Liver (tissue), 9 donors: Measurements from ENCODE around the gene IRS1. TPM values are rescaled to one million over a fixed set of nuclear protein-coding genes. Genes with fewer than 3 reads are reported as not detected.
A peak's percentile ranks its signal among the peaks of the same experiment; 100 is the strongest.

ENCODE experiments used
- DNase-seq: peaks from one replicate; pipeline ENCODE4 v3.0.0-alpha.2; 2017; ENCODE audit warnings: low spot score
- H3K27ac ChIP-seq, 2 donors: one replicate each; pipeline ENCODE4 v1.7.0; 2013; ENCODE audit warnings: inconsistent platforms in 2 of 2, low read length in 2 of 2, control low read depth in 1 of 2, low read depth in 1 of 2, mild to moderate bottlenecking in 1 of 2
- H3K27me3 ChIP-seq, 4 donors: one replicate each; pipeline versions ENCODE4 v1.6.1 to v1.7.0; 2013; ENCODE audit warnings: low read length in 3 of 4, inconsistent platforms in 1 of 4, mild to moderate bottlenecking in 1 of 4, moderate library complexity in 1 of 4; ENCODE audit not compliant: control insufficient read depth in 4 of 4, insufficient read depth in 4 of 4
- H3K36me3 ChIP-seq, 4 donors: one replicate each; pipeline versions ENCODE4 v1.6.1 to v1.7.0; 2013; ENCODE audit warnings: low read length in 3 of 4, mild to moderate bottlenecking in 3 of 4, low read depth in 1 of 4, moderate library complexity in 1 of 4; ENCODE audit not compliant: control insufficient read depth in 4 of 4, insufficient read depth in 3 of 4
- H3K4me1 ChIP-seq, 4 donors: one replicate each; pipeline versions ENCODE4 v1.6.1 to v1.7.0; 2013; ENCODE audit warnings: low read length in 3 of 4, mild to moderate bottlenecking in 3 of 4, moderate library complexity in 1 of 4; ENCODE audit not compliant: control insufficient read depth in 4 of 4, insufficient read depth in 4 of 4
- H3K4me3 ChIP-seq, 3 donors: one replicate each; pipeline versions ENCODE4 v1.6.1 to v1.7.0; 2013; ENCODE audit warnings: low read length in 3 of 3, control low read depth in 1 of 3, low read depth in 1 of 3, mild to moderate bottlenecking in 1 of 3
- H3K9ac ChIP-seq, 2 donors: one replicate each; pipeline ENCODE4 v1.7.0; 2013; ENCODE audit warnings: low read length in 2 of 2, mild to moderate bottlenecking in 2 of 2, moderate library complexity in 2 of 2, control low read depth in 1 of 2, low read depth in 1 of 2
- H3K9me3 ChIP-seq, 4 donors: one replicate each; pipeline versions ENCODE4 v1.6.1 to v1.7.0; 2013; ENCODE audit warnings: low read length in 3 of 4; ENCODE audit not compliant: control insufficient read depth in 4 of 4
- ATF3 ChIP-seq: IDR thresholded peaks from 2 replicates; pipeline ENCODE4 v1.6.1; 2016; ENCODE audit warnings: antibody characterized with exemption
- EGR1 ChIP-seq, 2 donors: IDR thresholded peaks; 2 replicates each; pipeline ENCODE4 v1.6.1; 2016 to 2018; ENCODE audit warnings: antibody characterized with exemption in 2 of 2, low read depth in 2 of 2
- FOXA2 ChIP-seq: IDR thresholded peaks from 2 replicates; pipeline ENCODE4 v1.6.1; 2016; ENCODE audit warnings: antibody characterized with exemption
- GABPA ChIP-seq, 2 donors: IDR thresholded peaks in 1 of 2; conservative IDR thresholded peaks in 1 of 2; 2 replicates each; pipeline ENCODE4 v1.6.1; 2016; ENCODE audit warnings: antibody characterized with exemption in 2 of 2, mild to moderate bottlenecking in 1 of 2, moderate library complexity in 1 of 2
- HNF4A ChIP-seq, 2 donors: conservative IDR thresholded peaks; 2 replicates each; pipeline ENCODE4 v1.6.1; 2016; ENCODE audit warnings: antibody characterized with exemption in 2 of 2, mild to moderate bottlenecking in 2 of 2
- HNF4G ChIP-seq: IDR thresholded peaks from 2 replicates; pipeline ENCODE4 v1.6.1; 2016; ENCODE audit warnings: antibody characterized with exemption
- MAX ChIP-seq: IDR thresholded peaks from 2 replicates; pipeline ENCODE4 v1.6.1; 2016; ENCODE audit warnings: antibody characterized with exemption
- NR2F2 ChIP-seq: IDR thresholded peaks from 2 replicates; pipeline ENCODE4 v1.6.1; 2016; ENCODE audit warnings: antibody characterized with exemption
- RAD21 ChIP-seq, 2 donors: IDR thresholded peaks; 2 replicates each; pipeline ENCODE4 v1.6.1; 2016; ENCODE audit warnings: antibody characterized with exemption in 2 of 2, mild to moderate bottlenecking in 2 of 2
- REST ChIP-seq: IDR thresholded peaks from 2 replicates; pipeline ENCODE4 v1.6.1; 2016; ENCODE audit warnings: antibody characterized with exemption, mild to moderate bottlenecking
- RXRA ChIP-seq, 2 donors: IDR thresholded peaks; 2 replicates each; pipeline ENCODE4 v1.6.1; 2017 to 2018; ENCODE audit warnings: antibody characterized with exemption in 2 of 2, mild to moderate bottlenecking in 1 of 2
- SP1 ChIP-seq: IDR thresholded peaks from 2 replicates; pipeline ENCODE4 v1.6.1; 2018; ENCODE audit warnings: antibody characterized with exemption, mild to moderate bottlenecking
- TAF1 ChIP-seq: conservative IDR thresholded peaks from 2 replicates; pipeline ENCODE4 v1.6.1; 2016; ENCODE audit warnings: antibody characterized with exemption, mild to moderate bottlenecking
- YY1 ChIP-seq: IDR thresholded peaks from 2 replicates; pipeline ENCODE4 v1.6.1; 2016; ENCODE audit warnings: antibody characterized with exemption, mild to moderate bottlenecking
- ZBTB33 ChIP-seq: IDR thresholded peaks from 2 replicates; pipeline ENCODE4 v1.6.1; 2016; ENCODE audit warnings: antibody characterized with exemption
- WGBS: extraction: QIAGEN DNeasy Blood & Tissue Kit; methylation state at CpG from one replicate; pipeline ENCODE4 v1.1.7; 2013; 5-methylcytosine and 5-hydroxymethylcytosine counted together
- polyA plus RNA-seq, 2 donors: library from polyadenylated mRNA; stranded (reverse) in 1 of 2; unstranded in 1 of 2; fragments of 200-250 nt in 1 of 2; fragments of >200 nt in 1 of 2; fragmentation: Nextera tagmentation in 1 of 2; extraction: Ambion mirVana in 1 of 2; gene quantifications; one replicate each; pipeline versions ENCODE4 v1.2.1 to v1.2.3, GENCODE V29; 2013 to 2015
- total RNA-seq, 2 donors: library from RNA; depleted of rRNA; stranded (reverse); fragments of >200 nt; gene quantifications; one replicate each; pipeline ENCODE4 v1.2.3, GENCODE V29; 2014
- donor health status: healthy.
- donor health status: healthy.
- donor health status: healthy.
- donor health status: healthy.
- donor health status: healthy.

Gene IRS1
- total and polyA plus RNA-seq, 4 donors = 7.4 to 11.6 (median 8.6) TPM

- TF ChIP-seq ZBTB33 (peak; percentile 71), TAF1 (no peak), HNF4A (conservative IDR thresholded peaks at IDR 0.05) (peak; percentile 83 to 89), SP1 (peak; percentile 90), HNF4G (peak; percentile 69), ATF3 (peak; percentile 96), RAD21 (IDR thresholded peaks at IDR 0.05) (peak; percentile 54 to 60), FOXA2 (peak; percentile 92), GABPA (IDR thresholded peaks at IDR 0.05 in 1 of 2, conservative IDR thresholded peaks at IDR 0.05 in 1 of 2) (peak in 1 of 2 donors; percentile 28), YY1 (peak; percentile 93)
These were observed 66.3 kb downstream of the IRS1 start (continued) for GRCh38 chr2:226733189-226733858.

- 64% methylated on average over 4 of the region's 4 CpGs for WGBS
- Histone ChIP-seq H3K36me3 (peaks cover 0 to 6% (median 0%) of the 10 kb centered on the region in 4 donors), H3K4me3 (no peak overlapping the region), H3K9ac (no peak overlapping the region), H3K9me3 (no peaks in the 10 kb centered on the region), H3K4me1 (peaks cover 9 to 58% (median 26%) of the 10 kb centered on the region in 4 donors), H3K27me3 (no peaks in the 10 kb centered on the region), H3K27ac (peak overlapping the region; percentile 82 to 90)
- DNase-seq = no peak
- TF ChIP-seq YY1 = no peak
- TF ChIP-seq HNF4G = no peak
- TF ChIP-seq ZBTB33 = no peak
- no peak for TF ChIP-seq RXRA (IDR thresholded peaks at IDR 0.05)
- TF ChIP-seq HNF4A (conservative IDR thresholded peaks at IDR 0.05) = no peak
- no peak for TF ChIP-seq FOXA2
- no peak for TF ChIP-seq NR2F2
- TF ChIP-seq REST = no peak
- TF ChIP-seq TAF1 = no peak
- no peak for TF ChIP-seq MAX
- no peak for TF ChIP-seq EGR1 (IDR thresholded peaks at IDR 0.05; ENCODE audit: low read depth in 2 of 2)
- TF ChIP-seq ATF3 = no peak
- TF ChIP-seq GABPA (IDR thresholded peaks at IDR 0.05 in 1 of 2, conservative IDR thresholded peaks at IDR 0.05 in 1 of 2) = no peak
These were observed 67.0 kb downstream of the IRS1 start for GRCh38 chr2:226732478-226733188.
